ENCODE results near the gene IPMK.

Gene IPMK

GRCh38 chr10:58280477-58280876 lies 12.8 kb upstream of the IPMK start:
- TF ChIP-seq ISL1 (CRISPR knock-in tag; IDR thresholded peaks at IDR 0.05) (0 out of 2 replicates have a peak, but pooled peaks have one; percentile 6), OSR1 (CRISPR knock-in tag; IDR thresholded peaks at IDR 0.05) (no peak)
- ATAC-seq: peak; percentile 88

- ATAC-seq: no peak
These were observed 11.2 kb upstream of the IPMK start for GRCh38 chr10:58278962-58279307.

GRCh38 chr10:58278274-58278961 lies 10.7 kb upstream of the IPMK start:
- no peak for ATAC-seq
- no peak for TF ChIP-seq ESRRG (CRISPR knock-in tag; IDR thresholded peaks at IDR 0.05)
- no peak for TF ChIP-seq CREB5 (CRISPR knock-in tag; IDR thresholded peaks at IDR 0.05; ENCODE audit: low read depth)
- TF ChIP-seq CSDC2 (CRISPR knock-in tag; IDR thresholded peaks at IDR 0.05): no peak
- TF ChIP-seq POU6F1 (CRISPR knock-in tag; IDR thresholded peaks at IDR 0.05; ENCODE audit: borderline replicate concordance, low read depth): no peak
- no peak for TF ChIP-seq ZNF8 (CRISPR knock-in tag; IDR thresholded peaks at IDR 0.05)
- TF ChIP-seq ZFP30 (CRISPR knock-in tag; IDR thresholded peaks at IDR 0.05): no peak
- no peak for TF ChIP-seq TSHZ2 (CRISPR knock-in tag; IDR thresholded peaks at IDR 0.05)

More at GRCh38 chr10:58278962-58279307, 11.2 kb upstream of the IPMK start:
- TF ChIP-seq ARNTL (CRISPR knock-in tag; IDR thresholded peaks at IDR 0.05; ENCODE audit: borderline replicate concordance, low read depth) (no peak), PATZ1 (CRISPR knock-in tag; IDR thresholded peaks at IDR 0.05; ENCODE audit: borderline replicate concordance) (no peak), ZNF8 (CRISPR knock-in tag; IDR thresholded peaks at IDR 0.05) (no peak), TSHZ2 (CRISPR knock-in tag; IDR thresholded peaks at IDR 0.05) (no peak), SNAI2 (CRISPR knock-in tag; IDR thresholded peaks at IDR 0.05) (no peak), ESRRG (CRISPR knock-in tag; IDR thresholded peaks at IDR 0.05) (no peak), TOX (CRISPR knock-in tag; IDR thresholded peaks at IDR 0.05; ENCODE audit: borderline replicate concordance) (no peak), GLIS3 (CRISPR knock-in tag; IDR thresholded peaks at IDR 0.05) (no peak), CREB5 (CRISPR knock-in tag; IDR thresholded peaks at IDR 0.05; ENCODE audit: low read depth) (no peak), ZNF70 (CRISPR knock-in tag; IDR thresholded peaks at IDR 0.05) (no peak), ZC3H10 (CRISPR knock-in tag; IDR thresholded peaks at IDR 0.05) (no peak), CSRNP3 (CRISPR knock-in tag; IDR thresholded peaks at IDR 0.05) (no peak)
